ENCODE measurements around the gene PABPN1L.
"Not testable (repeated sequence)": the region's sequence is repeated elsewhere in the genome, so short reads cannot be mapped to it uniquely, and the experiment has no call there.

PABPN1L gene

GRCh38 chr16:88893127-88893968 lies 26.9 kb upstream of the PABPN1L start:
- TF ChIP-seq EZH2phosphoT487 (conservative IDR thresholded peaks at IDR 0.05; ENCODE audit: low read length) (no peak), CTCF (IDR thresholded peaks at IDR 0.05; ENCODE audit: insufficient read depth, low read length, poor library complexity, severe bottlenecking) (no peak)
- Histone ChIP-seq H2AFZ (ENCODE audit: low read depth, low read length, severe bottlenecking) (no peak overlapping the region), H4K20me1 (ENCODE audit: low read depth, low read length) (no peaks in the 10 kb centered on the region), H3K27me3 (ENCODE audit: low read length) (no peaks in the 10 kb centered on the region), H3K9me2 (replicated peaks; ENCODE audit: insufficient read depth, low read length) (no peaks in the 10 kb centered on the region), H3K4me3 (ENCODE audit: insufficient read depth, low read length, poor library complexity, severe bottlenecking) (no peak overlapping the region), H3K9ac (ENCODE audit: low read length) (no peak overlapping the region), H3K36me3 (ENCODE audit: low read length) (no peaks in the 10 kb centered on the region), H3K9me3 (ENCODE audit: insufficient read depth, low read length) (no peaks in the 10 kb centered on the region), H3K27ac (ENCODE audit: low read depth, low read length) (no peak overlapping the region), H3K4me2 (ENCODE audit: low read depth, low read length, poor library complexity, severe bottlenecking) (no peak overlapping the region), H3K79me2 (ENCODE audit: insufficient read depth, low read length) (no peaks in the 10 kb centered on the region), H3F3A (ENCODE audit: insufficient read depth) (no peaks in the 10 kb centered on the region)

- Histone ChIP-seq H3K4me3 (ENCODE audit: insufficient read depth, low read length, poor library complexity, severe bottlenecking) (no peak overlapping the region), H3K79me2 (ENCODE audit: insufficient read depth, low read length) (no peaks in the 10 kb centered on the region), H3K9me2 (replicated peaks; ENCODE audit: insufficient read depth, low read length) (no peaks in the 10 kb centered on the region), H3K9me3 (ENCODE audit: insufficient read depth, low read length) (no peaks in the 10 kb centered on the region), H3K9ac (ENCODE audit: low read length) (no peak overlapping the region), H3K4me2 (ENCODE audit: low read depth, low read length, poor library complexity, severe bottlenecking) (no peak overlapping the region), H2AFZ (ENCODE audit: low read depth, low read length, severe bottlenecking) (no peak overlapping the region), H3K27me3 (ENCODE audit: low read length) (no peaks in the 10 kb centered on the region), H3F3A (ENCODE audit: insufficient read depth) (no peaks in the 10 kb centered on the region), H3K36me3 (ENCODE audit: low read length) (no peaks in the 10 kb centered on the region), H4K20me1 (ENCODE audit: low read depth, low read length) (no peaks in the 10 kb centered on the region), H3K27ac (ENCODE audit: low read depth, low read length) (no peak overlapping the region)
- TF ChIP-seq EZH2phosphoT487 (conservative IDR thresholded peaks at IDR 0.05; ENCODE audit: low read length) (no peak), CTCF (IDR thresholded peaks at IDR 0.05; ENCODE audit: insufficient read depth, low read length, poor library complexity, severe bottlenecking) (no peak)
Measured at GRCh38 chr16:88892065-88892464, 25.6 kb upstream of the PABPN1L start.

GRCh38 chr16:88891083-88891482 lies 24.6 kb upstream of the PABPN1L start:
- Histone ChIP-seq H3K79me2 (ENCODE audit: insufficient read depth, low read length) (no peaks in the 10 kb centered on the region), H3K4me2 (ENCODE audit: low read depth, low read length, poor library complexity, severe bottlenecking) (no peak overlapping the region), H2AFZ (ENCODE audit: low read depth, low read length, severe bottlenecking) (no peak overlapping the region), H3F3A (ENCODE audit: insufficient read depth) (no peaks in the 10 kb centered on the region), H3K27ac (ENCODE audit: low read depth, low read length) (no peak overlapping the region), H3K9me2 (replicated peaks; ENCODE audit: insufficient read depth, low read length) (no peaks in the 10 kb centered on the region), H3K27me3 (ENCODE audit: low read length) (no peaks in the 10 kb centered on the region), H3K9me3 (ENCODE audit: insufficient read depth, low read length) (no peaks in the 10 kb centered on the region), H4K20me1 (ENCODE audit: low read depth, low read length) (no peaks in the 10 kb centered on the region), H3K36me3 (ENCODE audit: low read length) (no peaks in the 10 kb centered on the region), H3K4me3 (ENCODE audit: insufficient read depth, low read length, poor library complexity, severe bottlenecking) (no peak overlapping the region), H3K9ac (ENCODE audit: low read length) (no peak overlapping the region)
- TF ChIP-seq EZH2phosphoT487 (conservative IDR thresholded peaks at IDR 0.05; ENCODE audit: low read length) (no peak), CTCF (IDR thresholded peaks at IDR 0.05; ENCODE audit: insufficient read depth, low read length, poor library complexity, severe bottlenecking) (no peak)

- not testable (repeated sequence) for H3K9me2 ChIP-seq (replicated peaks; ENCODE audit: insufficient read depth, low read length); H3K4me2 ChIP-seq (ENCODE audit: low read depth, low read length, poor library complexity, severe bottlenecking); H3F3A ChIP-seq (ENCODE audit: insufficient read depth); H3K9ac ChIP-seq (ENCODE audit: low read length); H3K9me3 ChIP-seq (ENCODE audit: insufficient read depth, low read length); H3K4me3 ChIP-seq (ENCODE audit: insufficient read depth, low read length, poor library complexity, severe bottlenecking); H4K20me1 ChIP-seq (ENCODE audit: low read depth, low read length); H2AFZ ChIP-seq (ENCODE audit: low read depth, low read length, severe bottlenecking); H3K36me3 ChIP-seq (ENCODE audit: low read length); H3K27me3 ChIP-seq (ENCODE audit: low read length); H3K79me2 ChIP-seq (ENCODE audit: insufficient read depth, low read length); H3K27ac ChIP-seq (ENCODE audit: low read depth, low read length)
Measured at GRCh38 chr16:88889702-88890352, 23.4 kb upstream of the PABPN1L start.
